Vagina (tissue), 2 donors: ENCODE data around the gene EIF4G2.

Experiments
- CTCF ChIP-seq, 3 experiments: fragments of 450-650 bp in 2 of 3; fragments of 200-600 bp in 1 of 3; sonication (generic) in 1 of 3; IDR thresholded peaks; one replicate each; pipeline ENCODE4 v1.5.1; 2017 to 2019; ENCODE audit warnings: antibody characterized with exemption in 3 of 3, mild to moderate bottlenecking in 2 of 3, moderate library complexity in 2 of 3
- POLR2A ChIP-seq, 2 donors: fragments of 450-650 bp; IDR thresholded peaks; one replicate each; pipeline ENCODE4 v1.6.1; 2017; ENCODE audit warnings: antibody characterized with exemption in 2 of 2, mild to moderate bottlenecking in 2 of 2, moderate library complexity in 2 of 2
- POLR2AphosphoS5 ChIP-seq, 2 donors: sonication (generic); formaldehyde crosslinking; IDR thresholded peaks; one replicate each; pipeline ENCODE4 v1.9.0; 2017; ENCODE audit warnings: antibody characterized with exemption in 2 of 2, mild to moderate bottlenecking in 2 of 2, low read depth in 1 of 2; ENCODE audit not compliant: insufficient read depth in 1 of 2

DNA sequence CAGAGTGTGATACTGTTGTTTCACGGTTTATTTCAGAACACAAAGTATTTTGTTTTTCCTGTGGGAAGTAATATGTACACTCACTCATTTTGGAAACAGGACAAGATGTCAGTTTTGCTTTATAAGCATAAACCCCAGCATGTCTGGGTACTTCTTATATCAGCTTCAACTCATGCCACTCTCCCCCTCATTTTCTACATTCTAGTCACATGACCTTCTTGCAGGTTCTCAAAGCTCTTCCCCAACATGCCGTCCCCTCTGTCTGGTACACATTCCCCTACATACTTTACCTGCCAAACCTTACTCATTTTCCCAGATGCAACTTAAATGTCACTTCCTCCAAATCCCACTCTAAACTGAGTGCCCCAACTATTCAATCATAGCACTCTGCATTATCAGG lies 59.2 kb downstream of the EIF4G2 start:
- no peak for TF ChIP-seq POLR2AphosphoS5 (IDR thresholded peaks at IDR 0.05; ENCODE audit: insufficient read depth in 1 of 2, low read depth in 1 of 2)
- TF ChIP-seq POLR2A (IDR thresholded peaks at IDR 0.05), result no peak
- no peak for TF ChIP-seq CTCF (IDR thresholded peaks at IDR 0.05)
